Stimulated activated CD4-positive, alpha-beta T cell treated with anti-CD3 and anti-CD28 coated beads, Interleukin-2, amount 100 ng/mL, for 48 hours (primary cell): ENCODE results near the gene FAM83B.
"Not testable (repeated sequence)": the region's sequence is repeated elsewhere in the genome, so short reads cannot be mapped to it uniquely, and the experiment has no call there.

Experiments used
- DNase-seq, 2 donors: peaks; one replicate each; pipeline ENCODE4 v3.0.0-alpha.2; 2020

Gene FAM83B

GRCh38 chr6:54900666-54901065 lies 54.1 kb downstream of the FAM83B start:
- DNase-seq = no peak

- no peak for DNase-seq
Measured at GRCh38 chr6:54903884-54904283, 57.3 kb downstream of the FAM83B start.

DNA sequence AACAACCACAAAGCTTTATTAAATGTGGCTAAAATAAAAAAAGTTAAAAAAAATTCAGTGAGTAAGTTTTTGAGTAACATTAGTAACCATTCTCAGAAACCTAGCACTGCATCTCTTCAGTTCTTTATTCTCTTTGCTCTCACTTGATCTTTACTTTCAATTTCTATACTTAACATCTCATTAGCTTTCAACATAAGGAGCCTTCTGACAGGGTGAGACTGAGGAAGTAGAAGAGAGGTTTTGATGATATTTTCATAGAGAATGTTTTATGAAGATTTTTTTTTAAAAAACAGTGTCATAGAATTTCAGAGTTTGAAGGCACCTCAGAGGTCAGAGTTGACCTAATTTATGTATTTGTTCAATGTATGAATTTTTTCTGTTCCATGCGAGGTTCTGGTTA lies 60.8 kb downstream of the FAM83B start:
- no peak for DNase-seq

DNA sequence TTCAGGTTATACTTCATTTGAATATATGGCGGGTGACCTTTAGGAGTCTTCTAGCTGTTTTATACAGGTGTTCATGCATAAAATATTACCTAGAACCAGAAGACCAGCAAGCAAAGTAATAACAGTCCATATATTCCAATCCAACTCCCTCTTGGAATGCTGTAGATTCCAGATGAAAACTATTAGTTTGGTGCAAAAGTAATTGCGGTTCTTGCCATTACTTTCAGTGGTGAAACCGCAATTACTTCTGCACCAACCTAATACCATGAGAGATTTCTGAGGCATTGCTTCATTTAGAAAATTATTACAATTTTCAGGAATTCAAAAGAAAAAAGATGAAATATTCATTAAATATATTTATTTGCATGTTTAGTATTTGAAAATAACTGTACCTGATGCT lies 62.6 kb downstream of the FAM83B start:
- no peak for DNase-seq

DNA sequence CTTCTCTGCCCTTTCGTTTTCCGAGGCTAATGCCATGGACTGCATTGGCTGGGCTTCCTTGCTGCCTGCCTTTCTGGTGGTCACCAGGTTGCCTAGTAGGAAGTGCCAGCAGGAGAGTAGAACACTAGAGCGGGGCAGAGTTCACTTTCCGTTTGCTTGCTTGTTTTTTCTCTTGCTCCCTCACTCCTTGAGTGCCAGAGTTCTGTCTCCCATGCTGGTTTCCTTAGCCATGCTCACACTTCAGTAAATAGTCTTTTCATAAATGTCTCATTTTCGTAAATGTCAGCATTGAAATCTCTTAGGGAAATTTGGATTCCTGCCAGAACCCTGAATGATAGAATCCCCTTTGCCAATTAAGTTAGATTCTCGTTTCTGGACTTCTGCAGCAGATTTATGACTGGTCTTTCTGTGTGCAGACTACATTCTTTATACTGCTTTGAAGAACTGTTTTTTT lies 63.9 kb downstream of the FAM83B start:
- no peak for DNase-seq

- no peak for DNase-seq
Measured at GRCh38 chr6:54910921-54911320, 64.3 kb downstream of the FAM83B start.

GRCh38 chr6:54913211-54913610 lies 66.6 kb downstream of the FAM83B start:
- DNase-seq = no peak

DNA sequence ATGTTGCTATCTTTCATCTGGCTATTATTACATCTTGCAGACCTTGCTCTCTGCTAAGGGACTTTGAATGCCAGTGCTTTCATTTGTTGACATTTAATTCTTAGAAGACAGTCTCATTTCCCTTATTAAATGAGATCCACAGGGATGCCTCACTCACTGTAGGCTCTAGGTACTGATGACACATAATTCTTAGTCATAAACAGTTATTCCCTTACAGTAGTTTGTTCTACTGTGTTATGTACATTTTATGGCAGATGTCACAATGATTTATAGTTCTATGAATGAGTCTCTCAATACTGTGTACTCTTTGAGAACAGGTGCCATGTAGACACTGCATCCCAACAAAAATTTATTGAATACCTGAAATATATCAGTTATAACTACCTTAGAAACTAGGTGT lies 70.3 kb downstream of the FAM83B start:
- no peak for DNase-seq

- no peak for DNase-seq
Measured at GRCh38 chr6:54920628-54921027, 74.1 kb downstream of the FAM83B start.

DNA sequence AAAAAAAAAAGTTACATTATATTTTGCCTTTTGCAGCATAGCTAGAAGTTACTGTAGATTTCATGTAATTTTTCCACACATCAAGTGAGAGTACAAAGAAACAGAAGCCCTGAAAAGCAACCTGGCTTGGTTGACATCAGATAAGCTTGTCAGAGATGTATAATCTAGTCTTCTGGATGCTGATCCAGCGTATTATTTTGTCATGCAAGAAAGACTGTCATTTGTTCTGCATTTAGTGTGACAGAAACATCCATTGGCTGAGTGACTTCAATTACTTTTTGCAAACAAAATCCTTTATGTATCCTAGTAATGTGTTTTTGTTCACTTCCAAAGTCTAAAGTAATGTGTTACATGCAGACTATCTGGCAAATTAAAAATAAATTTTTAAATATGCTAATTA lies 75.3 kb downstream of the FAM83B start:
- DNase-seq = no peak

DNA sequence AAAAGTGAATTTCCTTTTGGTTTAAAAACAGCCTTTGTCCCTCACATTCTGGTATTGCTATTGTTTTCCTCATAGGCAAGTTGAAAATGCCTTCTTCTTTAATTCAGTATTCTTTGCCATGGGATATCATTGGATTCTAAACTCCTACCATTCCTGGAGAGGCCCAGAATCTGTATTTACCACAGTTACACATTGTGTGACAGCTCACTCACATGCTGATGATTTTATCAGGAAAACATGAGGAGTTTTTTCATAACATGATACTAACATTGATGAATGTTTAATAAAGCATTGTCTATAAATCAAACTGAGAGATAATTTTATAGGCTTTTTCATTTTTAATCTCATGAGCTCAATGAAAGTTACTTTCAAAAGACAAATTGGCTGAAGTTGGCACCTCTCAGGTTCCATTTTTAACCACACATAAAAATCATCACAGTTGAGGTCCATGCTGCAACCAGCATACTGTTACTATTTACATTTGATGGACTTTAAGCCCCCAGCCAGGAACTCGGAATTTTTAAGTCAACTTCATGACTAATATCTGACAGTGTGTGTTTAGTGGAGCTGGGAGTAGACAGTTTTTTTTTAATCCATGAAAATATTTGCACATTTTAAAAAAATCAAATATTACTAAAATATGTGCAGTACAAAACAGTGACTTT lies 82.8 kb downstream of the FAM83B start:
- DNase-seq = no peak

- DNase-seq = no peak
Measured at GRCh38 chr6:54932622-54933021, 86.1 kb downstream of the FAM83B start.

- DNase-seq = no peak
Measured at GRCh38 chr6:54935739-54936138, 89.2 kb downstream of the FAM83B start.

DNA sequence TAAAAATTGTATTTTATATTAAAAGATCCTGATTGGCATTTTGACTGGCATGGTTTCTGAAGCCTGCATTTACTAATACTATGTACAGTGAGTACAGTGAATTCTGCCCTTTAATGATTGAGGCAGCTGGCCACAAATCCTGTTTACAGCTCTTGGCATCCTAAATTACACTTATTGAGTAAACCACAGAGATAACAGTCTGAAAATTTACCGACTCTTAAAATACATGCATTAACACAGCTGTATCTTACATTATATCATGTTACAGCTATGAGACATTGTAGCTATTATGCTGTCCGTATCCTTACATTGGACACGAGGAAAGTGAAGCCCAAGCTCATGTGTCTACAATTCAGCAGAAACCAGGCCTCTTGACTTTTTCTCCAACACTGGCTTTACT lies 90.8 kb downstream of the FAM83B start:
- no peak for DNase-seq

DNA sequence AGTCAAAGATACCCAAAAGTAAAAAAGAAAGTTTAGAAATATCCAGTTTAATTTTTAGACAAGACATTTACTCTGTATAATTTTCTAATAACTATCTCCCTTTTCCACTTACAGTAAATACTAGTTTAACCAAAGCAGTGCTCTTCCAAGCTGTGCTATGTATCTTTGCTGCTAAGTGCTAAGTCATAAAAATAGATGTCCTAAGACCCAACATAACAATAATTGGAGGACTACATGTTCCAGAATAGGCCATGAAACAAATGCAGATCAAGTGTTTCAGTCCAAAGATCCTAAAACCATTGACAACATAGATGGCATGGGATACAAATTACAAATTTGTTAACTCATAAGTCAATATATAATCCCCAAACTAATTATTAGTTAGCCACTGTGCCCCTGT lies 111.1 kb downstream of the FAM83B start:
- DNase-seq = no peak

- DNase-seq = no peak
Measured at GRCh38 chr6:54958446-54958845, 111.9 kb downstream of the FAM83B start.

- no peak for DNase-seq
Measured at GRCh38 chr6:54959820-54960219, 113.2 kb downstream of the FAM83B start.

- not testable (repeated sequence) for DNase-seq
Measured at GRCh38 chr6:54961372-54961771, 114.8 kb downstream of the FAM83B start.

DNA sequence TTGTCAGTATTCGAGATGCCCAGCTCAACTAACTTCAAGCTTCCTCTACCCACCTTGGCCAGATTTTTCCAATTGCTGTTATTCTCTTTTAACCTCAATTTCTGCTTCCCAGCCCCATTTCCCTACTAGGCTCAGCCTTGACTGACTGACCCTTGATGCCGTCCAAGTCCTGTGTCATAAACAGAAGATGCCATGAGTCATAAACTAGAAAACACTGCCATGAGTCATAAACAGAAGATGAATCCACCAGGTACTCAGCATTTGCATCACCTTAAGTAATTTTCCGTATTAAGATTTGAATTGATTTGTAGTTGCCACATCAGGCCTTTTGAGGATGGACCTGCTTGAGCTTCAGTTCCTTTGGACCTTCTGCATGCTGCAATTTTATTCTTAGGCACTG lies 123.8 kb downstream of the FAM83B start:
- no peak for DNase-seq

GRCh38 chr6:54971825-54972224 lies 125.3 kb downstream of the FAM83B start:
- DNase-seq = no peak

DNA sequence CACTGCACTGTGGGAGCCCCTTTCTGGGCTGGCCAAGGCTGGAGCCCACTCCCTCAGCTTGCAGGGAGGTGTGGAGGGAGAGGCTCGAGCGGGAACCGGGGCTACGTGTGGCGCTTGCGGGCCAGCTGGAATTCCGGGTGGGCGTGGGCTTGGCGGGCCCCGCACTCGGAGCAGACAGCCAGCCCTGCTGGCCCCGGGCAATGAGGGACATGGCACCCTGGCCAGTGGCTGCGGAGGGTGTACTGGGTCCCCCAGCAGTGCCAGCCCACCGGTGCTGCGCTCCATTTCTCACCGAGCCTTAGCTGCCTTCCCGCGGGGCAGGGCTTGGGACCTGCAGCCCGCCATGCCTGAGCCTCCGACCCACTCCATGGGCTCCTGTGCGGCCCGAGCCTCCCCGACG lies 132.6 kb downstream of the FAM83B start:
- not testable (repeated sequence) for DNase-seq

DNA sequence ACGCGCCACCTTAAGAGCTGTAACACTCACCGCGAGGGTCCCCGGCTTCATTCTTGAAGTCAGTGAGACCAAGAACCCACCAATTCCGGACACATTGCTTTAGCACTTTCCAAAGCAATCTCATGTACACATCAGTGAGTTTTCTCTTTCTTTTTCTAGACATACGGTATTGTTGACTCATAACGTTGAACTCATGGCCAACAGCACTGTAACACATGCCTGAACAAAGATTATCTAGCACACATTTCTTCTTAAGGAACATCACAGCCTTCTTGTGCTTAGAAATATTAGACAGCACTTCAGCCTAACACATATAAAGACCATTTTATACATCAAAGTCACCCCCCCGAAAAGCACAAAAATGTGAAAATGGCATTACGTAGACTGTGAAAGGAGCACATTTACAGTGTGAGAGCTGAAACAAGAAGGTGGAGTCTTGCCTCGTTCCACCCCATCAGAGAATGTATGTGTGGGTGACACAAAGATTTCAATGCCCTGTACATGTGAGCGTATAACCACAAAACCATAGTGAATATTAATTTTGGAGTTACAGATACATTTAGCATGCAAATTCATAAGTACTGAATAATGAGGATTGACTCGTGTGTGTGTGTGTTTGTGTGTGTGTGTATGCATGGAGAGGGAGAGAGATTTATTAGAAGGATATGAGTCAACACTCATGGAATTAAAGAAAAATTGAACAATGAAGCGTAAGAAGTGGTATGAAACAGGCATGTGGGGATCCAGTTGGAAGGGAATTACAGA lies 134.1 kb downstream of the FAM83B start:
- no peak for DNase-seq

GRCh38 chr6:54981276-54981609 lies 134.7 kb downstream of the FAM83B start:
- DNase-seq = no peak

GRCh38 chr6:54981647-54982046 lies 135.1 kb downstream of the FAM83B start:
- no peak for DNase-seq
